K562 (cell line): Measurements from ENCODE around the gene PROK1. TPM values are rescaled to one million over a fixed set of nuclear protein-coding genes. Genes with fewer than 3 reads are reported as not detected.

Experiments
- ATAC-seq: fragments of 200-7000 bp; cut with Tn5 transposase; 3 replicates; pipeline ENCODE4 v1.9.1; 2020; ENCODE audit warnings: moderate library complexity
- BruUV-seq: library from RNA; stranded (reverse); fragments of 400-500 nt; replicated peaks from 2 replicates; lab custom pipeline; 2021; lab: Mats Ljungman, UMichigan
- CTCF ChIA-PET: fragments of 300-600 bp; formaldehyde crosslinking; extraction: SDS; loops from one replicate; lab custom pipeline; 2021; ENCODE audit warnings: low intra/inter-chr PET ratio; lab: Yijun Ruan, JAX
- POLR2A ChIA-PET: fragments of 300-600, 350-650 bp; sonication (Branson Sonifier 250); formaldehyde crosslinking; extraction: SDS; loops from one replicate; lab custom pipeline; 2021; ENCODE audit warnings: antibody characterized with exemption, inconsistent platforms; lab: Yijun Ruan, JAX
- DNase-seq, 4 experiments: peaks; one replicate each; pipeline versions ENCODE4 v3.0.0 to v3.0.0-alpha.2; 2011 to 2018; ENCODE audit warnings: low spot score in 3 of 4, mixed read lengths in 3 of 4; ENCODE audit errors: extremely low read depth in 1 of 4
- FAIRE-seq: peaks from 2 replicates; lab custom pipeline; 2011; peaks lifted over from hg19 to GRCh38; lab: Jason Lieb, UNC
- H2AFZ ChIP-seq: 2 replicates; pipeline ENCODE4 v1.6.0; 2011; ENCODE audit warnings: low read depth, low read length, control low read depth, inconsistent platforms
- H3K27ac ChIP-seq: fragments of 200-600 bp; 3 replicates; pipeline ENCODE4 v1.8.0; 2011; ENCODE audit warnings: low read depth, mild to moderate bottlenecking, control low read depth, inconsistent platforms, low read length, moderate library complexity, mixed read lengths; ENCODE audit errors: extremely low read depth
- H3K27me3 ChIP-seq, 2 experiments: fragments of 300-600 bp in 1 of 2; 2 replicates in 1 of 2; 3 replicates in 1 of 2; pipeline versions ENCODE4 v1.6.0 to v1.8.0; 2011; ENCODE audit warnings: inconsistent platforms in 2 of 2, low read length in 2 of 2, mild to moderate bottlenecking in 1 of 2, mixed read lengths in 1 of 2, moderate library complexity in 1 of 2; ENCODE audit not compliant: control insufficient read depth in 2 of 2, insufficient read depth in 2 of 2
- H3K36me3 ChIP-seq: fragments of 300-600 bp; 3 replicates; pipeline ENCODE4 v1.8.0; 2011; ENCODE audit warnings: mild to moderate bottlenecking, low read length, inconsistent platforms; ENCODE audit not compliant: control insufficient read depth, insufficient read depth
- H3K4me1 ChIP-seq, 2 experiments: fragments of 200-600 bp in 1 of 2; replicated peaks in 1 of 2; 2 replicates in 1 of 2; 3 replicates in 1 of 2; pipeline versions ENCODE4 v1.5.1 to v1.8.0; 2011; ENCODE audit warnings: inconsistent platforms in 2 of 2, low read length in 2 of 2, mild to moderate bottlenecking in 1 of 2, mixed read lengths in 1 of 2, moderate library complexity in 1 of 2; ENCODE audit not compliant: control insufficient read depth in 2 of 2, insufficient read depth in 2 of 2
- H3K4me2 ChIP-seq: 2 replicates; pipeline ENCODE4 v1.6.1; 2011; ENCODE audit warnings: low read length, control low read depth, inconsistent platforms, mixed read lengths; ENCODE audit not compliant: insufficient read depth
- H3K4me3 ChIP-seq: fragments of 200-600 bp; sonication (generic), shearing (Covaris generic); 2 replicates; pipeline ENCODE4 v1.5.1; 2016; ENCODE audit warnings: control low read depth, inconsistent platforms
- H3K79me2 ChIP-seq: fragments of 200-600 bp; 3 replicates; pipeline ENCODE4 v1.8.0; 2011; ENCODE audit warnings: low read length, inconsistent platforms; ENCODE audit not compliant: control insufficient read depth, insufficient read depth
- H3K9ac ChIP-seq, 2 experiments: 2 replicates each; pipeline versions ENCODE4 v1.6.0 to v1.6.1; 2011; ENCODE audit warnings: low read depth in 2 of 2, low read length in 2 of 2, control low read depth in 1 of 2, inconsistent platforms in 1 of 2, mild to moderate bottlenecking in 1 of 2, mixed read lengths in 1 of 2; ENCODE audit not compliant: insufficient read depth in 1 of 2
- H3K9me1 ChIP-seq: one replicate; pipeline ENCODE4 v1.6.0; 2011; ENCODE audit warnings: inconsistent platforms, mild to moderate bottlenecking, low read length, moderate library complexity; ENCODE audit not compliant: control insufficient read depth, insufficient read depth
- H3K9me3 ChIP-seq: replicated peaks from 2 replicates; pipeline ENCODE4 v1.5.1; 2011; ENCODE audit warnings: low read depth, low read length, inconsistent platforms; ENCODE audit not compliant: control insufficient read depth, insufficient read depth
- H4K20me1 ChIP-seq: replicated peaks from 2 replicates; pipeline ENCODE4 v1.6.1; 2011; ENCODE audit warnings: low read length, inconsistent platforms, mixed read lengths; ENCODE audit not compliant: control insufficient read depth, insufficient read depth
- ARID1B ChIP-seq: fragments of 450-650 bp; IDR thresholded peaks from 2 replicates; pipeline ENCODE4 v1.6.1; 2016; ENCODE audit warnings: antibody characterized with exemption, mild to moderate bottlenecking, inconsistent platforms
- CBFA2T2 ChIP-seq: fragments of 450-650 bp; conservative IDR thresholded peaks from 2 replicates; pipeline ENCODE4 v1.6.1; 2017; ENCODE audit warnings: mild to moderate bottlenecking
- CHD4 ChIP-seq: fragments of 200-600 bp; sonication (generic); IDR thresholded peaks from 3 replicates; pipeline ENCODE4 v1.6.1; 2012; ENCODE audit warnings: low read depth, mild to moderate bottlenecking, mixed read lengths, low read length, inconsistent platforms; ENCODE audit not compliant: insufficient read depth, insufficient replicate concordance, poor library complexity, severe bottlenecking
- FOXA1 ChIP-seq: fragments of 450-650 bp; IDR thresholded peaks from 2 replicates; pipeline ENCODE4 v1.6.1; 2016; ENCODE audit warnings: mild to moderate bottlenecking, borderline replicate concordance
- HDAC3 ChIP-seq: fragments of 450-650 bp; IDR thresholded peaks from 2 replicates; pipeline ENCODE4 v1.6.1; 2018; ENCODE audit warnings: borderline replicate concordance, mild to moderate bottlenecking, moderate library complexity; ENCODE audit not compliant: partially characterized antibody
- HDGF ChIP-seq: fragments of 450-650 bp; IDR thresholded peaks from 2 replicates; pipeline ENCODE4 v1.6.1; 2016
- TAF9B ChIP-seq: fragments of 450-650 bp; IDR thresholded peaks from 2 replicates; pipeline ENCODE4 v1.6.1; 2018; ENCODE audit warnings: mild to moderate bottlenecking; ENCODE audit not compliant: partially characterized antibody
- WGBS: fragments of 100-300 bp; shearing (Covaris generic); methylation state at CpG from one replicate; pipeline ENCODE4 v1.1.6; 2016; ENCODE audit warnings: low coverage, mixed read lengths; ENCODE audit not compliant: insufficient coverage; ENCODE audit errors: missing lambda C conversion rate; 5-methylcytosine and 5-hydroxymethylcytosine counted together
- in situ Hi-C: fragments of 300-500 bp; cut with MboI; formaldehyde crosslinking; loops from 4 replicates; pipeline ENCODE4 v1.15.0; 2018; ENCODE audit warnings: inconsistent platforms, mixed read lengths
- intact Hi-C: fragments of 100-400 bp; cut with micrococcal nuclease; formaldehyde crosslinking; loops from 2 replicates; pipeline ENCODE4 v1.14.2; 2022
- polyA plus RNA-seq, 8 experiments: library from polyadenylated mRNA; depleted of rRNA in 4 of 8; stranded (reverse) in 5 of 8; unstranded in 3 of 8; fragments of >200 nt; fragmentation: Nextera tagmentation in 2 of 8; fragmentation: Illumina TruSeq in 1 of 8; extraction: Ambion mirVana in 2 of 8; extraction: Trizol in 1 of 8; gene quantifications; 2 replicates each; pipeline versions ENCODE4 v1.2.1 to v1.2.3, GENCODE V29; 2011 to 2014; ENCODE audit warnings: inconsistent platforms in 1 of 8, missing spikeins in 1 of 8
- total RNA-seq, 7 experiments: library from RNA; depleted of rRNA in 6 of 7; stranded (reverse); fragments of >200 nt in 6 of 7; fragmentation: Illumina TruSeq in 2 of 7; extraction: Trizol in 2 of 7; gene quantifications; 2 replicates each; pipeline versions ENCODE4 v1.2.1 to v1.2.3, GENCODE V29; 2011 to 2021; ENCODE audit warnings: low replicate concordance in 1 of 7
- TF ChIP-seq, protein P1 (sequence below): fragments of 250-450 bp; sonication (Bioruptor Pico); IDR thresholded peaks from 2 replicates; pipeline ENCODE4 v1.8.0; 2021; ENCODE audit warnings: moderate library complexity, mild to moderate bottlenecking, inconsistent platforms
- TF ChIP-seq, protein P2 (sequence below): fragments of 250-450 bp; sonication (Bioruptor Pico); IDR thresholded peaks from 2 replicates; pipeline ENCODE4 v1.5.0; 2021; ENCODE audit warnings: mild to moderate bottlenecking, moderate library complexity

PROK1 gene
- total and polyA plus RNA-seq, 9 of the 15 experiments (the other 6 are each of a cell fraction or from before 2014, with no cell fraction given), result 0.15 TPM; not detected in 8

DNA sequence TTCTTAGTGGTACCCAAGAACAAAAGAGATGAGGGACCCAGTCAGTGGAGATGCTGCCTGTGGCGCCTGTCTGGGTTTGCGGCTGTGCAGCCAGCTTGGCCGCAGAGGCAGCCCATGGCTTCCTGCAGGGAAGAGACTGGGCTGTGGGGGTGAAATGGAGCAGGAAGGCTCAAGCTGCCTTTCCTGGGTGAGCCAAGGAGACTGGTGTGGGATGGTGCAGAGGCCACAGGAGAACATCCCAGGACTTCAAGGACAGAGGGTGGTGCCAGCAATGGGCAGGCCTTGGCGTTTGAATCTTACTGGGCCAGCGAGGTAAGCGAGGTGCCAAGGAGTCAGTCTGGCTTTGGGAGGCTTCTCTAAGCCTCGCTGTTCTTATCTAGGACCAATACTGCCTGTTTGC is 41.6 kb downstream of the PROK1 start:
- Histone ChIP-seq H3K9me3 (no peaks in the 10 kb centered on the region), H3K4me2 (no peak overlapping the region), H3K4me3 (no peak overlapping the region), H3K9me1 (no peaks in the 10 kb centered on the region), H4K20me1 (peaks cover 17% of the 10 kb centered on the region; the same call in 1 of the 2 replicates), H3K27me3 (peaks cover 10 to 49% of the 10 kb centered on the region in 2 experiments; a peak in 3 of 5 replicates), H3K27ac (no peak overlapping the region), H3K4me1 (peaks cover 0 to 12% of the 10 kb centered on the region in 2 experiments; a peak in 2 of 5 replicates), H2AFZ (no peak overlapping the region), H3K36me3 (no peaks in the 10 kb centered on the region), H3K9ac (no peak overlapping the region), H3K79me2 (no peaks in the 10 kb centered on the region)
- POLR2A ChIA-PET, result interaction anchor here (0.7 kb wide), 1 partner anchor 30 kb away, joined by 3 read pairs; no protein-coding TSS in a partner anchor
- WGBS, result 17% methylated on average over 7 of the region's 7 CpGs
- in situ Hi-C loops, result no loop called here
- ATAC-seq (no peak), DNase-seq (no peak), FAIRE-seq (no peak)
- intact Hi-C loops, result no loop called here
- no TSS peak for BruUV-seq
- CTCF ChIA-PET, result no interaction called here
- TF ChIP-seq CBFA2T2 (no peak), TAF9B (no peak), HDAC3 (no peak), CHD4 (no peak), FOXA1 (no peak), ARID1B (no peak), HDGF (no peak)
- TF ChIP-seq, protein P1, sequence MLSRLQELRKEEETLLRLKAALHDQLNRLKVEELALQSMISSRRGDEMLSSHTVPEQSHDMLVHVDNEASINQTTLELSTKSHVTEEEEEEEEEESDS (CRISPR knock-in tag), result no peak
- TF ChIP-seq, protein P2, sequence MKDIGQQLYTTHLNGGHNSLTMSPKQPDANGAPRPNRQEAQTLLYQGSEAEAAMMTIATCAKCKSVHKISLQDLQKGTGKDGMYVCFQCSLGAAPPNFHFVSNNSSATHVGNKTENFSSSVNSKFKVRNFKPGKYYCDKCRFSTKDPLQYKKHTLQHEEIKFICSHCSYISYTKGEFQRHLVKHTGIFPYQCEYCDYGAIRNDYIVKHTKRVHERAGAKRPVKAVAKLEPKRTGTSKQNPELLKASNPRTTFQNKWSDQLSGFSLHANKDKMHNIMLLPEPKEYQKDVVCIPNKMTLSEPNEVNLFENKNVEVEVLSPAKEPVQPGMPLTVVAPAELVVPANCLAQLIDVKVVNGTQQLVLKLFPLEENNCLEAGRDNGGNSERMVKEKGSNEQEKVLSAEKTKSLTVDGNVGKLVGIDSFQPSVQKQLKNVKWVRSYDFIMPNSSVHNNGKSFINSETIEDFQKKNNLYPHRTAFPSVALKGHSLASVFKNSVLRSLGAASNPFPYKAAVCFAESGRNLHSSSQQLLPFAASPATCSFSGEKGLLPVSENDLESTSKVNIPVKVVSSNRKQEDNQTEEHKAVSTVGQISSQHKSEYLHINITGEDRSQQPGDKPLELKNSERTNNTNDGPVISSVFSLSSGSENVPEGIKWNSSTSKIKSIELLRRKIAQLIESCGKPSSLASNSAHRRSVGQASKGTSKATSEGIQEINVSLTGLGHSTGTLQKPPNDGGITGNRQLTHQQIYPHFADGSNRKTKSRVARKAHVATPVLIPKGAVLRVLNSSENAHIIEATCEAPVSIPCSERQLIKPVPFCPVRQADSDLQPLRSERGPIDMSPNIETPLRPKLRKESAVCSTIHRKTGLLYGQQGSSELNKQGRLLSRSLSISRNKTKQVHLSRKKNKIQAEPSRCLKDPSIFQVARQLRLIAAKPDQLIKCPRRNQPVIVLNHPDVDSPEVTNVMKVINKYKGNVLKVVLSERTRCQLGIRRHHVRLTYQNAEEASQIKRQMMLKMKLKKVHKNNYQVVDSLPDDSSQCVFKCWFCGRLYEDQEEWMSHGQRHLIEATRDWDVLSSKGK (CRISPR knock-in tag), result no peak
